CD4-positive, alpha-beta T cell treated with Interleukin-10 for 1 hour (primary cell): ENCODE data around the gene UGCG.
"Not testable (repeated sequence)": the region's sequence is repeated elsewhere in the genome, so short reads cannot be mapped to it uniquely, and the experiment has no call there.

Experiments
- DNase-seq: peaks from one replicate; pipeline ENCODE4 v3.0.0-alpha.2; 2020

Gene UGCG

GRCh38 chr9:111891910-111892499 lies 4.6 kb upstream of the UGCG start:
- DNase-seq: peak; percentile 53

GRCh38 chr9:111896942-111897600 lies 457 bp downstream of the UGCG start:
- DNase-seq: no peak

GRCh38 chr9:111897601-111898137 lies 1.1 kb downstream of the UGCG start:
- DNase-seq: peak; percentile 18

GRCh38 chr9:111898331-111899096 lies 1.9 kb downstream of the UGCG start:
- DNase-seq: peak; percentile 22

- DNase-seq: no peak
These were observed 3.7 kb downstream of the UGCG start for GRCh38 chr9:111900151-111900857.

- DNase-seq: no peak
These were observed 4.4 kb downstream of the UGCG start for GRCh38 chr9:111900858-111901612.

- DNase-seq: no peak
These were observed 6.0 kb downstream of the UGCG start for GRCh38 chr9:111902391-111903139.

GRCh38 chr9:111903535-111903934 lies 6.9 kb downstream of the UGCG start:
- not testable (repeated sequence) for DNase-seq

GRCh38 chr9:111904026-111904425 lies 7.4 kb downstream of the UGCG start:
- DNase-seq: no peak

GRCh38 chr9:111904891-111905291 lies 8.3 kb downstream of the UGCG start:
- no peak for DNase-seq

GRCh38 chr9:111907147-111907546 lies 10.5 kb downstream of the UGCG start:
- no peak for DNase-seq

GRCh38 chr9:111909444-111909843 lies 12.8 kb downstream of the UGCG start:
- no peak for DNase-seq

GRCh38 chr9:111910428-111910827 lies 13.8 kb downstream of the UGCG start:
- DNase-seq: no peak

GRCh38 chr9:111913159-111913558 lies 16.5 kb downstream of the UGCG start:
- DNase-seq: no peak

GRCh38 chr9:111914749-111915424 lies 18.3 kb downstream of the UGCG start:
- DNase-seq: peak; percentile 34

- no peak for DNase-seq
These were observed 18.8 kb downstream of the UGCG start for GRCh38 chr9:111915425-111915758.

- DNase-seq: no peak
These were observed 19.6 kb downstream of the UGCG start for GRCh38 chr9:111916234-111916645.

GRCh38 chr9:111917201-111917600 lies 20.6 kb downstream of the UGCG start:
- no peak for DNase-seq

GRCh38 chr9:111917980-111918379 lies 21.4 kb downstream of the UGCG start:
- no peak for DNase-seq

- no peak for DNase-seq
These were observed 23.3 kb downstream of the UGCG start for GRCh38 chr9:111919875-111920274.

- DNase-seq: no peak
These were observed 23.9 kb downstream of the UGCG start for GRCh38 chr9:111920531-111920930.
